ENCODE measurements around the gene WDPCP.

GRCh38 chr2:63186331-63186730 is 401.9 kb downstream of the WDPCP start:
- TF ChIP-seq CTCF (IDR thresholded peaks at IDR 0.05): no peak
- TF ChIP-seq EP300 (IDR thresholded peaks at IDR 0.05): no peak
- TF ChIP-seq POLR2A (IDR thresholded peaks at IDR 0.05): no peak

All from gastroesophageal sphincter (tissue), 3 donors.